Heart left ventricle (tissue), 16 donors: Measurements from ENCODE around the gene TASOR. TPM values are rescaled to one million over a fixed set of nuclear protein-coding genes. Genes with fewer than 3 reads are reported as not detected.

Source experiments
- ATAC-seq, 4 donors: fragments of 200-7000 bp; cut with Tn5 transposase; one replicate each; pipeline ENCODE4 v1.9.1; 2020 to 2022; ENCODE audit warnings: moderate library complexity in 4 of 4, mild to moderate bottlenecking in 3 of 4, moderate number of reproducible peaks in 1 of 4
- DNase-seq, 5 donors: peaks; one replicate each; pipeline ENCODE4 v3.0.0-alpha.2; 2020
- H3K27ac ChIP-seq, 12 donors: fragments of 200-600 bp; sonication (generic) in 4 of 12; one replicate each; pipeline versions ENCODE4 v1.5.0 to v1.8.0; 2016 to 2022; ENCODE audit warnings: mild to moderate bottlenecking in 2 of 12
- H3K27me3 ChIP-seq, 9 donors: fragments of 200-600 bp; sonication (generic) in 2 of 9; one replicate each; pipeline versions ENCODE4 v1.5.1 to v1.8.0; 2016 to 2022; ENCODE audit warnings: mild to moderate bottlenecking in 3 of 9
- H3K36me3 ChIP-seq, 9 donors: fragments of 200-600 bp; sonication (generic) in 2 of 9; one replicate each; pipeline versions ENCODE4 v1.5.0 to v1.8.0; 2018 to 2022; ENCODE audit warnings: mild to moderate bottlenecking in 2 of 9
- H3K4me1 ChIP-seq, 12 donors: fragments of 200-600 bp; sonication (generic) in 4 of 12; one replicate each; pipeline versions ENCODE4 v1.5.0 to v1.8.0; 2016 to 2022; ENCODE audit warnings: mild to moderate bottlenecking in 3 of 12
- H3K4me3 ChIP-seq, 12 donors: fragments of 200-600 bp; sonication (generic) in 4 of 12; one replicate each; pipeline versions ENCODE4 v1.5.0 to v1.8.0; 2017 to 2022; ENCODE audit warnings: mild to moderate bottlenecking in 9 of 12, moderate library complexity in 4 of 12
- H3K9me3 ChIP-seq, 12 donors: fragments of 200-600 bp; sonication (generic) in 4 of 12; one replicate each; pipeline versions ENCODE4 v1.5.0 to v1.8.0; 2016 to 2022; ENCODE audit warnings: mild to moderate bottlenecking in 1 of 12
- POLR2A ChIP-seq, 2 donors: fragments of 450-650 bp; IDR thresholded peaks; one replicate each; pipeline ENCODE4 v1.6.1; 2017; ENCODE audit warnings: antibody characterized with exemption in 2 of 2, mild to moderate bottlenecking in 2 of 2, moderate library complexity in 2 of 2
- WGBS, 4 donors: extraction: QIAGEN DNeasy Blood & Tissue Kit in 2 of 4; methylation state at CpG; one replicate each; pipeline versions ENCODE4 v1.1.5 to v1.1.7; 2013 to 2018; 5-methylcytosine and 5-hydroxymethylcytosine counted together
- intact Hi-C, 10 donors: fragments of 100-400 bp; cut with DNase I; formaldehyde crosslinking; loops; one replicate each; pipeline versions ENCODE4 v1.11.1 to v1.14.2; 2022
- polyA plus RNA-seq, 2 donors: library from polyadenylated mRNA; stranded (reverse); fragments of 200-250 nt; gene quantifications; one replicate each; pipeline ENCODE4 v1.2.3, GENCODE V29; 2013
- total RNA-seq, 9 donors: library from RNA; depleted of rRNA in 2 of 9; stranded (reverse); fragments of >200 nt in 2 of 9; fragmentation: NEBNext Ultra II Directional in 3 of 9; extraction: Animal tissue kit (Norgen Biotek cat#: 25700) in 3 of 9; gene quantifications; one replicate each; pipeline versions ENCODE4 v1.1.0 to v1.2.4, GENCODE V29; 2016 to 2023
- TF ChIP-seq, protein P1 (sequence below), 12 donors: fragments of 200-600 bp; sonication (generic) in 4 of 12; IDR thresholded peaks; one replicate each; pipeline versions ENCODE4 v1.5.0 to v1.8.0; 2018 to 2022; ENCODE audit warnings: antibody characterized with exemption in 12 of 12, mild to moderate bottlenecking in 5 of 12
- donor health status: ischemic (EF 13 %, LVEDD 7.1; RV severe dilation, severe dysfunction).
- donor health status: healthy with polysubstance abuse.
- donor health status: DM: no; HTN: yes; CAD: no.
- donor health status: DM: no; HTN: no; CAD: no.
- donor health status: ischemic (EF 25% LVEDD 6.9; RV normal size, moderate dysfunction).
- donor health status: ischemic (EF 25% LVEDD 5.7; RV mildly dilated, moderate dysfunction).
- donor health status: healthy.
- donor health status: DM: yes; HTN: yes; CAD: no.
- donor health status: ischemic (EF 35%, LVEDD 5.7; RV mildly dilated, moderate dysfunction).
- donor health status: nonischemic (EF 11% LVEDD 7.7; RV severe dilation, severe dysfunction).
- donor health status: DM: yes; HTN: yes; CAD: no.
- donor health status: PGD.
- donor health status: ischemic (EF 29% LVEDD 5.4; RV normal size, mild dysfunction).
- donor health status: nonischemic (EF 23%, LVEDD 6.1; RV moderate dilation, normal function).

Gene TASOR
- total and polyA plus RNA-seq, 11 donors, result 9.1 to 36.5 (median 24.0) TPM

DNA sequence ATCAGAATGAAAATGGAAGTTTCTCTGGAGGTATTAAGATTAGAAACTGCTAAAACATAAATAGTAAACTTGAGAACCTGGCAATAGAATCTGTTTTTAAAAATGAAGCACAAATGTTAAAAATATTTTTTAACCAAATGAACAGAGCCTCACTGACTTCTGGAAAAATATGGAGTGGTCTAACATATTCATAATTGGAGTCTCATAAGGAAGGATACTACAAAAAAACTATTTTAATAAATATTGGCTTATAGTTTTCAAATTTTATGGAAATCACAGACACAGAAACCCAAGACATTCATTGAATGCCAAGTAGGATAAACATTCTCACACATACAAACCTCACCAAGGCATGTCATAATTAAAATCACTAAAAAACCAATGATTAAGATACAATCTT, 23.6 kb upstream of the TASOR start:
- H3K9me3 ChIP-seq, result peaks cover 0 to 3% (median 0%) of the 10 kb centered on the region in 12 donors
- no peaks in the 10 kb centered on the region for H3K36me3 ChIP-seq
- no peak overlapping the region for H3K27ac ChIP-seq
- DNase-seq (no peak), ATAC-seq (no peak)
- H3K4me3 ChIP-seq, result no peak overlapping the region
- no peaks in the 10 kb centered on the region for H3K27me3 ChIP-seq
- peaks cover 0 to 7% (median 0%) of the 10 kb centered on the region in 12 donors for H3K4me1 ChIP-seq
- TF ChIP-seq, protein P1, sequence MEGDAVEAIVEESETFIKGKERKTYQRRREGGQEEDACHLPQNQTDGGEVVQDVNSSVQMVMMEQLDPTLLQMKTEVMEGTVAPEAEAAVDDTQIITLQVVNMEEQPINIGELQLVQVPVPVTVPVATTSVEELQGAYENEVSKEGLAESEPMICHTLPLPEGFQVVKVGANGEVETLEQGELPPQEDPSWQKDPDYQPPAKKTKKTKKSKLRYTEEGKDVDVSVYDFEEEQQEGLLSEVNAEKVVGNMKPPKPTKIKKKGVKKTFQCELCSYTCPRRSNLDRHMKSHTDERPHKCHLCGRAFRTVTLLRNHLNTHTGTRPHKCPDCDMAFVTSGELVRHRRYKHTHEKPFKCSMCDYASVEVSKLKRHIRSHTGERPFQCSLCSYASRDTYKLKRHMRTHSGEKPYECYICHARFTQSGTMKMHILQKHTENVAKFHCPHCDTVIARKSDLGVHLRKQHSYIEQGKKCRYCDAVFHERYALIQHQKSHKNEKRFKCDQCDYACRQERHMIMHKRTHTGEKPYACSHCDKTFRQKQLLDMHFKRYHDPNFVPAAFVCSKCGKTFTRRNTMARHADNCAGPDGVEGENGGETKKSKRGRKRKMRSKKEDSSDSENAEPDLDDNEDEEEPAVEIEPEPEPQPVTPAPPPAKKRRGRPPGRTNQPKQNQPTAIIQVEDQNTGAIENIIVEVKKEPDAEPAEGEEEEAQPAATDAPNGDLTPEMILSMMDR (IDR thresholded peaks at IDR 0.05), result no peak
- no peak for TF ChIP-seq POLR2A (IDR thresholded peaks at IDR 0.05)
- intact Hi-C loops, result loop anchor here in 2 of 10 donors (5.0 to 10.0 kb wide), 2 partner anchors 96 to 368 kb away; partner anchors contain the start of gene ARHGEF3 (in 1 of the 2)

DNA sequence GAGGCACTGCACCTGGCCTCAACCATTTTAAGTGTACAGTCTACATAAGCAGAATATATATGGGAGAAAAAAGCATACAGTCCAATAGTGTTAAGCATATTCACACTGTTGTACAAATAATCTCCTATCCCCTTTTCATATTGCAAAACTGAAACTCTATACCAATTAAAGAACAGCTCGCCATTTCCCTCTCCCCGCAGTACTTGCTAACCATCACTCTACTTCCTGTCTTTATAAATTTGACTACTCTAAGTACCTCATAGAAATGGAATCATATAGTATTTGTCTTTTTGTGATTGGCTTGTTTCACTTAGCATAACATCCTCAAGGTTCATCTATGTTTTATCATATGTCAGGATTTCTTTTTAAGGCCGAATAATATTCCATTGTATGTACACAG, 21.6 kb upstream of the TASOR start:
- ATAC-seq (no peak), DNase-seq (no peak)
- no peaks in the 10 kb centered on the region for H3K36me3 ChIP-seq
- no peaks in the 10 kb centered on the region for H3K27me3 ChIP-seq
- WGBS, 4 donors, result 89 to 94% (median 92%) methylated on average over 3 of the region's 3 CpGs
- TF ChIP-seq, protein P1 (IDR thresholded peaks at IDR 0.05), result no peak
- TF ChIP-seq POLR2A (IDR thresholded peaks at IDR 0.05), result no peak
- H3K4me3 ChIP-seq, result no peak overlapping the region
- peaks cover 0 to 7% (median 0%) of the 10 kb centered on the region in 12 donors for H3K4me1 ChIP-seq
- intact Hi-C loops, result loop anchor here in 5 of 10 donors (5.0 to 10.0 kb wide), 2 partner anchors 98 to 370 kb away; partner anchors contain the start of gene ARHGEF3 (in 4 of the 5)
- H3K27ac ChIP-seq, result no peak overlapping the region
- peaks cover 0 to 3% (median 0%) of the 10 kb centered on the region in 12 donors for H3K9me3 ChIP-seq

DNA sequence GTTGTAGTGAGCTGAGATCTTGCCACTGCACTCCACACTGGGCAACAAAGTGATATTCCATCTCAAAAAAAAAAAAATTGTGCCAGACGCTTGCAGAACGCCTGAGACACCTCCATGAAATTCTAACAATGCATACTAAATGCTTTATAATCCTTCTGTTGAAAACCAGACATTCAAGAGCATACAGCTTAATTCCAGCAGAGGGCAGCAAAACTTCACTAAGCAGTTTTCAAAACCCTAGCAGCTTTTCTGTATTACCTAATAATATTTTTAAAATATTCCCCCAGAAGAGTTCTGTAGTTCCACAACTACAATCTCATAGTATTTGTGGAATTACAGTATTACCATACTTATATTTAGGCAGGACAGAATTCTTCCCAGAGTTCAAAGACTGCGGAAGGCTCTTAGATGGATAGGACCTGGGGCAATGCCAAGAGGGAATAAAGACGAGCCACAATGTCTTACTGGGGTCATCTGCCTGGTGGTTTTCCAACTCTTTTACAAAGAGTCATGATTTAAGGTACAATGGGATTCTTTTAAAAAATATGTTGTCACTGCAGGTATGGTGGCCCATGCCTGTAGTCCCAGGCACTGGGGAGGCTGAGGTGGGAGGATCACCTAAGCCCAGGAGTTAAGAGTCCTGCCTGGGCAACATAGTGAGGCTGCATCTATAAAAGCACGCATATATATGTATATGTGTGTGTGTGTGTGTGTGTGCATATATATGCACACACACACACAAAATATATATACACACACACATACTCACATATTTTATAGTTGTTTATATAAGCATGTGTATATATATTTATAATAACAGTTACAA, 19.6 kb upstream of the TASOR start:
- H3K36me3 ChIP-seq, result no peaks in the 10 kb centered on the region
- intact Hi-C loops, result loop anchor here (1.0 to 10.0 kb wide), 9 partner anchors 96 to 372 kb away; partner anchors contain the start of gene ARHGEF3 (in 7 of the 10)
- TF ChIP-seq, protein P1 (IDR thresholded peaks at IDR 0.05), result peak; percentile 81 to 97 (median 88)
- no peak for TF ChIP-seq POLR2A (IDR thresholded peaks at IDR 0.05)
- peaks cover 0 to 3% (median 0%) of the 10 kb centered on the region in 12 donors for H3K9me3 ChIP-seq
- H3K27ac ChIP-seq, result no peak overlapping the region
- ATAC-seq (peak; percentile 60 to 75 (median 64)), DNase-seq (peak in 2 of 5 donors; percentile 20 to 39)
- no peaks in the 10 kb centered on the region for H3K27me3 ChIP-seq
- H3K4me3 ChIP-seq, result no peak overlapping the region
- WGBS, 4 donors, result 11 to 32% (median 25%) methylated on average over 5 of the region's 5 CpGs
- H3K4me1 ChIP-seq, result peaks cover 0 to 7% (median 0%) of the 10 kb centered on the region in 12 donors

DNA sequence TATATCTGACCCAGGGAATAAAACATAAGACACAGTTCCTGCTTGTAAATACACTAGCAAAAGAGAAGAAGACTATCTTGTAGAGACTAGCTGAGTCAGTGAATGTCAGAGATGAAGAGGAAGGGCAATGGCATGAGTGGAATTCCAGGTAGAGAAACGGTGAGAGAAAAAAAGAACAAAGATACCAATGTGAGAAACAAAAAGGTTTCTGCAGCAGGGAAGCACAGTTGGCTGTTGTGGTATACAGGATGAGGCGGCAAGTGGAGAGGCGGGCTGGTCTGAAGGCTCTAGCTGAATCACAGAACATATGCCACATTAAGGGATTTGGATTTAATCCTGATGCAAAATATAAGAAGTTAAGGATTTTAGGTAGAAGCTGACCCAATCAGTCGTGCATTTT, 17.1 kb upstream of the TASOR start:
- DNase-seq (no peak), ATAC-seq (no peak)
- WGBS, 4 donors, result 72 to 75% (median 74%) methylated on average over 4 of the region's 4 CpGs
- Histone ChIP-seq H3K4me1 (peaks cover 0 to 16% (median 0%) of the 10 kb centered on the region in 12 donors), H3K4me3 (no peak overlapping the region), H3K9me3 (no peaks in the 10 kb centered on the region), H3K27ac (no peak overlapping the region), H3K36me3 (no peaks in the 10 kb centered on the region), H3K27me3 (no peaks in the 10 kb centered on the region)
- TF ChIP-seq POLR2A (IDR thresholded peaks at IDR 0.05), result no peak
- TF ChIP-seq, protein P1 (IDR thresholded peaks at IDR 0.05), result no peak
- intact Hi-C loops, result loop anchor here in 4 of 10 donors (5.0 to 10.0 kb wide), 2 partner anchors 102 to 375 kb away; partner anchors contain the start of gene ARHGEF3 (in 3 of the 4)
